Measurements from ENCODE around the gene BFSP2.
"Not testable (repeated sequence)": the region's sequence is repeated elsewhere in the genome, so short reads cannot be mapped to it uniquely, and the experiment has no call there.

The BFSP2 gene

GRCh38 chr3:133479895-133480669, 80.2 kb downstream of the BFSP2 start:
- no peak for DNase-seq (ENCODE audit: low read depth in 2 of 2)

- not testable (repeated sequence) for DNase-seq (ENCODE audit: low read depth in 2 of 2)
These were observed 82.6 kb downstream of the BFSP2 start for GRCh38 chr3:133482474-133482873.

GRCh38 chr3:133486658-133487057, 86.8 kb downstream of the BFSP2 start:
- no peak for DNase-seq (ENCODE audit: low read depth in 2 of 2)

GRCh38 chr3:133487204-133487603, 87.3 kb downstream of the BFSP2 start:
- no peak for DNase-seq (ENCODE audit: low read depth in 2 of 2)

GRCh38 chr3:133487920-133488540, 88.2 kb downstream of the BFSP2 start:
- peak; percentile 37 to 43 for DNase-seq (ENCODE audit: low read depth in 2 of 2)

- no peak for DNase-seq (ENCODE audit: low read depth in 2 of 2)
These were observed 89.0 kb downstream of the BFSP2 start for GRCh38 chr3:133488785-133489367.

GRCh38 chr3:133489466-133490085, 89.7 kb downstream of the BFSP2 start:
- no peak for DNase-seq (ENCODE audit: low read depth in 2 of 2)

- peak; percentile 42 to 68 for DNase-seq (ENCODE audit: low read depth in 2 of 2)
These were observed 90.9 kb downstream of the BFSP2 start for GRCh38 chr3:133490468-133491351.

- DNase-seq (ENCODE audit: low read depth in 2 of 2), result no peak
These were observed 91.7 kb downstream of the BFSP2 start for GRCh38 chr3:133491481-133492059.

GRCh38 chr3:133492159-133492741, 92.4 kb downstream of the BFSP2 start:
- no peak for DNase-seq (ENCODE audit: low read depth in 2 of 2)

GRCh38 chr3:133494469-133494868, 94.6 kb downstream of the BFSP2 start:
- DNase-seq (ENCODE audit: low read depth in 2 of 2), result no peak

GRCh38 chr3:133502542-133502941, 102.7 kb downstream of the BFSP2 start:
- DNase-seq (ENCODE audit: low read depth in 2 of 2), result not testable (repeated sequence)

- DNase-seq (ENCODE audit: low read depth in 2 of 2), result no peak
These were observed 103.6 kb downstream of the BFSP2 start for GRCh38 chr3:133503409-133503808.

GRCh38 chr3:133504736-133505135, 104.9 kb downstream of the BFSP2 start:
- no peak for DNase-seq (ENCODE audit: low read depth in 2 of 2)

GRCh38 chr3:133505813-133506212, 106.0 kb downstream of the BFSP2 start:
- DNase-seq (ENCODE audit: low read depth in 2 of 2), result no peak

- DNase-seq (ENCODE audit: low read depth in 2 of 2), result no peak
These were observed 106.5 kb downstream of the BFSP2 start for GRCh38 chr3:133506215-133506901.

- DNase-seq (ENCODE audit: low read depth in 2 of 2), result no peak
These were observed 109.6 kb downstream of the BFSP2 start for GRCh38 chr3:133509488-133509887.

- DNase-seq (ENCODE audit: low read depth in 2 of 2), result no peak
These were observed 112.7 kb downstream of the BFSP2 start for GRCh38 chr3:133512416-133513089.

GRCh38 chr3:133514418-133514817, 114.6 kb downstream of the BFSP2 start:
- no peak for DNase-seq (ENCODE audit: low read depth in 2 of 2)

GRCh38 chr3:133515127-133515526, 115.3 kb downstream of the BFSP2 start:
- no peak for DNase-seq (ENCODE audit: low read depth in 2 of 2)

Data from activated CD8-positive, alpha-beta memory T cell treated with anti-CD3 and anti-CD28 coated beads for 4 hours (primary cell).